Measurements from ENCODE around the gene STUM. TPM values are rescaled to one million over a fixed set of nuclear protein-coding genes. Genes with fewer than 3 reads are reported as not detected.

Gene STUM
- total and polyA plus RNA-seq, 2 experiments from 2014 or later = 0.07 TPM; not detected in 1

- Histone ChIP-seq H2AFZ (no peak overlapping the region), H3K79me2 (no peaks in the 10 kb centered on the region), H3K27ac (no peak overlapping the region), H3K36me3 (replicated peaks; ENCODE audit: insufficient read depth, low read depth) (no peaks in the 10 kb centered on the region), H3K9me3 (ENCODE audit: low read depth) (no peaks in the 10 kb centered on the region), H3K9me2 (replicated peaks; ENCODE audit: insufficient read depth) (no peaks in the 10 kb centered on the region), H3K4me1 (ENCODE audit: insufficient read depth) (no peaks in the 10 kb centered on the region), H4K20me1 (ENCODE audit: insufficient read depth, poor library complexity, severe bottlenecking) (no peaks in the 10 kb centered on the region), H3K4me2 (no peak overlapping the region), H3K4me3 (no peak overlapping the region), H3K27me3 (no peaks in the 10 kb centered on the region)
- WGBS (ENCODE audit: low lambda C conversion rate, missing lambda C conversion rate) = 82% methylated on average over 8 of the region's 8 CpGs
- TF ChIP-seq EZH2 (IDR thresholded peaks at IDR 0.05; ENCODE audit: borderline replicate concordance) = no peak
- no peak for TF ChIP-seq EZH2phosphoT487 (IDR thresholded peaks at IDR 0.05; ENCODE audit: low read depth, severe bottlenecking, unreplicated experiment)
- no peak for TF ChIP-seq CTCF (IDR thresholded peaks at IDR 0.05; ENCODE audit: poor library complexity)
- DNase-seq (ENCODE audit: low spot score) = no peak
Observed at GRCh38 chr1:226593541-226593940, 45.0 kb downstream of the STUM start.

DNA sequence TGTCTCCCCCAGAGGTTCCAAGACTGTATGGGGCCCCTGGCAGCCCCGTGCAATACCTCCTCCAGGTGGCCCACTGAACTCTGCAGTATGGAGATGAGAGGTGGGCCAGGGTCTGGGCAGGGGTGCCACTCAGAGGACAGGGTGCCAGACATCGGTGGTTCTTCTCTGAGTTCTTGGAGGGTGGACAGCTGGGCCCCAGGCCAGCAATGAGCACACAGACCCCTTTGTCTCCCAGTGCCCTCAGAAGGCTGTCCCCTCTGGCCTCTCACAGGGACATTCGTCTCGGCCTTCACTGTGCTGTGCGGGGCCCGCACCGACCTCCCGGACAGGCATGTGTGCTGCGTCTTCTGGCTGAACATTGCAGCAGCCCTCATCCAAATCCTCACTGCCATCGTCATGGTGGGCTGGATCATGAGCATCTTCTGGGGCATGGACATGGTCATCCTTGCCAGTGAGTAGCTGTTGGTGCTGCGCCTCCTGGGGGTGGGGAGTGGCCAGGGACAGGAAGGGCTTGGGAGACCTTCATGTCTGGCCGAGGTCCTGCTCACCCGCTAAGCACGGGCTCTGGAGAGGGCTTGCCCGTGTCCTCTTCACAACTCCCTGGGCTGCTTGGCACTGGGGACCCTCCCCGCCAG lies 48.1 kb downstream of the STUM start:
- Histone ChIP-seq H3K9me2 (replicated peaks; ENCODE audit: insufficient read depth) (no peaks in the 10 kb centered on the region), H3K4me1 (ENCODE audit: insufficient read depth) (no peaks in the 10 kb centered on the region), H3K27ac (no peak overlapping the region), H3K9me3 (ENCODE audit: low read depth) (no peaks in the 10 kb centered on the region), H2AFZ (no peak overlapping the region), H3K36me3 (replicated peaks; ENCODE audit: insufficient read depth, low read depth) (no peaks in the 10 kb centered on the region), H3K27me3 (no peaks in the 10 kb centered on the region), H3K79me2 (no peaks in the 10 kb centered on the region), H3K4me2 (no peak overlapping the region), H3K4me3 (no peak overlapping the region), H4K20me1 (ENCODE audit: insufficient read depth, poor library complexity, severe bottlenecking) (no peaks in the 10 kb centered on the region)
- no peak for TF ChIP-seq EZH2 (IDR thresholded peaks at IDR 0.05; ENCODE audit: borderline replicate concordance)
- TF ChIP-seq CTCF (IDR thresholded peaks at IDR 0.05; ENCODE audit: poor library complexity) = no peak
- TF ChIP-seq EZH2phosphoT487 (IDR thresholded peaks at IDR 0.05; ENCODE audit: low read depth, severe bottlenecking, unreplicated experiment) = no peak
- DNase-seq (ENCODE audit: low spot score) = no peak
- 92% methylated on average over 16 of the region's 16 CpGs for WGBS (ENCODE audit: low lambda C conversion rate, missing lambda C conversion rate)

DNA sequence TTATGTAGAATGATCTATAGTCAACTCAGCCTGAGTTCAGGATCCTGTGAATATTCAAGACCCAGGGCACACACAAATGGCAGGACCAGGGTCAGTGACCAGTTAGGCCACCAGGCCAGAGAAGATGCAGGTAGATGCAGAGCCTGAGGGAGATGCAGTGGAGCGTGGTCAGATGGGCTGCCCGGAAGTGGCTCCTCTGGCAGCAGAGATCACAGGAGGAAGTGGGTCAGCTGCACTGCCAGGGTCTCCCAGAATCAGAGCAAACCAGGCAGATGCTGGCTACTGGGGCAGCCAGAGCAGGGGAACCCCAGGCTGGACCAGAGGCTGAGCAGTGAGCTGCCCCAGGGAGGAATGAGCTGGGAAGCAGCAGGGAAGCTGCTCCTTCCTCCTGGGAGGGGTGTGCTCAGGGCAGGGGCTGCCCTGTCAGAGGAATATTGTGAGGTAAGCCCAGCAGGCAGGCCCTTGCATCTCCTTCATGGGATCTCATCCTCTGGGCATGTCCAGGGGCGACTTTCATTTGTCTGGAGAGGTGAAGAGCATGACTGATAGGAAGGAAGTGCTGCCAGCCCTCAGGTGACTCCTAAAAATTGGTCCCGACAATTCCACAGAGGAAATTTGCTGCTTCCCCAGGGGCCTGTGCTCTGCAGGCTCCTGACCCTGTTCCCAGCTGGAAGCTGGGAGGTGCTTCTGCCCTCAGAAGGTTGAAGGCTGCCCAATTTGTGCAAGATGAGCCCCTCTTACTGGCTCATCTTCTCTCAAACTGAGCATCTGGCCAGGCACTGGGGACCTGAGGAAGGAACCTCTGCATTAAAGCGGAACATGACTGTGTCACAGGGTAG lies 49.3 kb downstream of the STUM start:
- Histone ChIP-seq H3K9me3 (ENCODE audit: low read depth) (no peaks in the 10 kb centered on the region), H3K79me2 (no peaks in the 10 kb centered on the region), H3K4me1 (ENCODE audit: insufficient read depth) (peaks cover 11% of the 10 kb centered on the region), H3K36me3 (replicated peaks; ENCODE audit: insufficient read depth, low read depth) (no peaks in the 10 kb centered on the region), H3K4me2 (no peak overlapping the region), H3K27ac (no peak overlapping the region), H3K4me3 (no peak overlapping the region), H4K20me1 (ENCODE audit: insufficient read depth, poor library complexity, severe bottlenecking) (no peaks in the 10 kb centered on the region), H2AFZ (no peak overlapping the region), H3K27me3 (no peaks in the 10 kb centered on the region), H3K9me2 (replicated peaks; ENCODE audit: insufficient read depth) (no peaks in the 10 kb centered on the region)
- DNase-seq (ENCODE audit: low spot score) = no peak
- TF ChIP-seq EZH2phosphoT487 (IDR thresholded peaks at IDR 0.05; ENCODE audit: low read depth, severe bottlenecking, unreplicated experiment) (no peak), EZH2 (IDR thresholded peaks at IDR 0.05; ENCODE audit: borderline replicate concordance) (no peak), CTCF (IDR thresholded peaks at IDR 0.05; ENCODE audit: poor library complexity) (no peak)
- 87% methylated on average over 5 of the region's 5 CpGs for whole genome bisulfite sequencing (ENCODE audit: low lambda C conversion rate, missing lambda C conversion rate)
